Aorta (tissue), 5 donors: ENCODE data around the gene B4GALT3. TPM values are rescaled to one million over a fixed set of nuclear protein-coding genes. Genes with fewer than 3 reads are reported as not detected.

Experiments used
- ATAC-seq: fragments of 200-7000 bp; cut with Tn5 transposase; one replicate; pipeline ENCODE4 v1.9.1; 2022; ENCODE audit warnings: moderate library complexity; ENCODE audit not compliant: low FRiP score
- DNase-seq, 2 donors: peaks; one replicate each; pipeline ENCODE4 v3.0.0-alpha.2; 2020
- H3K27ac ChIP-seq, 2 donors: one replicate each; pipeline ENCODE4 v1.5.1; 2013; ENCODE audit warnings: low read length in 2 of 2, mild to moderate bottlenecking in 2 of 2, moderate library complexity in 2 of 2, control low read depth in 1 of 2, inconsistent platforms in 1 of 2, low read depth in 1 of 2
- H3K27me3 ChIP-seq, 2 donors: one replicate each; pipeline ENCODE4 v1.6.1; 2013; ENCODE audit warnings: control low read depth in 1 of 2, low read length in 1 of 2, mild to moderate bottlenecking in 1 of 2, moderate library complexity in 1 of 2; ENCODE audit not compliant: insufficient read depth in 2 of 2, control insufficient read depth in 1 of 2
- H3K36me3 ChIP-seq, 2 donors: one replicate each; pipeline ENCODE4 v1.6.1; 2013; ENCODE audit warnings: control low read depth in 1 of 2, low read length in 1 of 2, mild to moderate bottlenecking in 1 of 2; ENCODE audit not compliant: insufficient read depth in 2 of 2, control insufficient read depth in 1 of 2
- H3K4me1 ChIP-seq, 2 donors: one replicate each; pipeline ENCODE4 v1.6.1; 2013; ENCODE audit warnings: low read length in 2 of 2, control low read depth in 1 of 2, mild to moderate bottlenecking in 1 of 2, moderate library complexity in 1 of 2; ENCODE audit not compliant: insufficient read depth in 2 of 2, control insufficient read depth in 1 of 2
- H3K4me3 ChIP-seq, 2 donors: one replicate each; pipeline ENCODE4 v1.5.1; 2013; ENCODE audit warnings: low read length in 2 of 2, control low read depth in 1 of 2, mild to moderate bottlenecking in 1 of 2
- H3K9me3 ChIP-seq: one replicate; pipeline ENCODE4 v1.6.1; 2013; ENCODE audit warnings: mild to moderate bottlenecking, low read length; ENCODE audit not compliant: control insufficient read depth
- WGBS, 2 donors: extraction: QIAGEN DNeasy Blood & Tissue Kit; methylation state at CpG; one replicate each; pipeline ENCODE4 v1.1.7; 2013; 5-methylcytosine and 5-hydroxymethylcytosine counted together
- intact Hi-C, 2 donors: fragments of 100-400 bp; cut with DNase I; formaldehyde crosslinking; loops; one replicate each; pipeline versions ENCODE4 v1.14.2 to v1.15.0; 2022
- polyA plus RNA-seq, 2 donors: library from polyadenylated mRNA; stranded (reverse); fragments of 200-250 nt; gene quantifications; one replicate each; pipeline ENCODE4 v1.2.3, GENCODE V29; 2013
- total RNA-seq, 2 donors: library from RNA; stranded (reverse); fragmentation: NEBNext Ultra II Directional; extraction: Animal tissue kit (Norgen Biotek cat#: 25700); gene quantifications; one replicate each; pipeline ENCODE4 v1.2.1, GENCODE V29; 2021
- donor health status: healthy with polysubstance abuse.
- donor health status: Bipolar disorder and iron deficiency.
- donor health status: DM: no; HTN: no; CAD: no.
- donor health status: DM: no; HTN: no; CAD: no.
- donor health status: DM: yes; HTN: yes; CAD: no.

Gene B4GALT3
- total and polyA plus RNA-seq, 4 donors, result 13.9 to 29.8 (median 24.9) TPM

DNA sequence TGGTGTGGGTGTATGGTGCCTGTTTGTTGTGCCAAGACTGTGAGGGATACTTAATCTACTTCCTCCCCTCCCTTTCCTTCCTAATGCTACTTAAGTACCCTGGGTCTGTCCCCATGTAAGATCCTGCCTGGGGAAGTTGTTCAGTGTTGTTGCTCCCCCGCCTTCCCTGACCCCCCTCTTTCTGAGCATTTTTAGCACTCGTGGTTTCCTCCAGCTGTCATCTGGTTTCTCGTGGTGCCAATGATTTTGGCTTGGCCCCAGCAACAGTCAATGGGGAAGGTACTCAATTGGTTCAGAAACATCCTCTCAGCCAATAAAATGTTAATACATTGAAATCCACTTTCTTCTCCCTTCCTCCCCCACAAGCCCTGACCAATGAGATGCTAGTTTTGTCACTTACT is 8.0 kb upstream of the B4GALT3 start:
- Histone ChIP-seq H3K9me3 (no peaks in the 10 kb centered on the region), H3K36me3 (no peaks in the 10 kb centered on the region), H3K27ac (no peak overlapping the region), H3K4me1 (no peaks in the 10 kb centered on the region), H3K27me3 (no peaks in the 10 kb centered on the region), H3K4me3 (no peak overlapping the region)
- intact Hi-C loops, result no loop called here
- peak; percentile 62 to 87 for DNase-seq
- peak; percentile 85 for ATAC-seq
- 10 to 16% methylated on average over 3 of the region's 3 CpGs for WGBS, 2 donors

- no peak for ATAC-seq
- intact Hi-C loops, result no loop called here
- H3K4me1 ChIP-seq, result no peaks in the 10 kb centered on the region
- peak; percentile 27 to 35 for DNase-seq
- no peaks in the 10 kb centered on the region for H3K27me3 ChIP-seq
- H3K27ac ChIP-seq, result no peak overlapping the region
- H3K4me3 ChIP-seq, result no peak overlapping the region
- H3K9me3 ChIP-seq, result no peaks in the 10 kb centered on the region
- 95 to 98% methylated on average over 1 of the region's 1 CpG for WGBS, 2 donors
- no peaks in the 10 kb centered on the region for H3K36me3 ChIP-seq
These were observed 4.9 kb upstream of the B4GALT3 start for GRCh38 chr1:161182214-161182613.

DNA sequence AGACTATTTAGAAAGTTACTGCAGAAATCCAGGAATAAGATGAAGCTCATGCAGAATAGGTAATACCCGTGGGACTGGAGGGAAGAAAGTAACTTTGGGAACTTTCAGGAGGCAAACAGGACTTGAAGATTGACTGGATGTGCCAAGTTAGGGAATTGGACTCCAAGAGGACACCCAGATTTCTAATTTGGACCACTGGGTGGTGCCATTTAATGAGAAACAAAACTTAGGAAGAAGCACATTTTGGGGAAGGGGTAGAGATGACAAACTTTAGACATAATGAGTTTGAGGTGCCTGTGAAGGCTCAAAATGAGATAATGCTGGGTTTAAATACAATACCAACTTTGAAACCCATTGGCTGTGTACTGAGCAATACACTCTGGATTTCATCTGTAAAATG is 3.3 kb upstream of the B4GALT3 start:
- ATAC-seq (no peak), DNase-seq (no peak)
- Histone ChIP-seq H3K27ac (no peak overlapping the region), H3K4me1 (no peaks in the 10 kb centered on the region), H3K36me3 (no peaks in the 10 kb centered on the region), H3K4me3 (no peak overlapping the region), H3K27me3 (no peaks in the 10 kb centered on the region), H3K9me3 (no peaks in the 10 kb centered on the region)
- intact Hi-C loops, result no loop called here
- 74 to 82% methylated on average over 1 of the region's 1 CpG for WGBS, 2 donors

- Histone ChIP-seq H3K4me1 (no peaks in the 10 kb centered on the region), H3K27me3 (no peaks in the 10 kb centered on the region), H3K4me3 (no peak overlapping the region), H3K9me3 (no peaks in the 10 kb centered on the region), H3K27ac (no peak overlapping the region), H3K36me3 (peaks cover 0 to 2% of the 10 kb centered on the region in 2 donors)
- no peak for ATAC-seq
- DNase-seq, result no peak
- intact Hi-C loops, result no loop called here
- WGBS, 2 donors, result 91 to 95% methylated on average over 3 of the region's 3 CpGs
These were observed 2.4 kb upstream of the B4GALT3 start for GRCh38 chr1:161179698-161180097.

DNA sequence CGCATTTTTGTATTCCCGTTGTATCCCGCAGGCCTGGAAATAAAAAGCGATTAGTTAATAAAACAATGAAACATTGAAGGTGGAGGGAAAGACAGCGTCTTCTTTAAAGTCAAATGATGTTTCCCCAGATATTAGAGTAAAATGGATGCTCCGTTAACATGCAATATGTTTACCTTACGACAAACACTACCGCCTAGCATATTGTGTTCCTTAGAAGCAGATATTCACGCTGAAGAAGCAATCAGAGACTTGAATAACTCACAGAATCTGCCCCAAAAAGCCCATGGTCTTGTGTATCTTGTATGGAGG is 583 bp upstream of the B4GALT3 start:
- Histone ChIP-seq H3K27me3 (no peaks in the 10 kb centered on the region), H3K4me3 (peak overlapping the region; percentile 44 to 53), H3K9me3 (no peaks in the 10 kb centered on the region), H3K36me3 (peaks cover 0 to 2% of the 10 kb centered on the region in 2 donors), H3K27ac (peak overlapping the region in 1 of 2 donors; percentile 76), H3K4me1 (no peaks in the 10 kb centered on the region)
- DNase-seq (no peak), ATAC-seq (no peak)
- intact Hi-C loops, result no loop called here
- WGBS, 2 donors, result 41 to 46% methylated on average over 9 of the region's 9 CpGs

- ATAC-seq (peak; percentile 36), DNase-seq (peak; percentile 30 to 41)
- H3K4me1 ChIP-seq, result no peaks in the 10 kb centered on the region
- H3K27ac ChIP-seq, result peak overlapping the region in 1 of 2 donors; percentile 54
- H3K4me3 ChIP-seq, result peak overlapping the region; percentile 44 to 53
- intact Hi-C loops, result no loop called here
- H3K27me3 ChIP-seq, result no peaks in the 10 kb centered on the region
- 16 to 18% methylated on average over 17 of the region's 17 CpGs for WGBS, 2 donors
- H3K9me3 ChIP-seq, result no peaks in the 10 kb centered on the region
- peaks cover 0 to 2% of the 10 kb centered on the region in 2 donors for H3K36me3 ChIP-seq
These were observed 717 bp downstream of the B4GALT3 start for GRCh38 chr1:161176468-161177111.

DNA sequence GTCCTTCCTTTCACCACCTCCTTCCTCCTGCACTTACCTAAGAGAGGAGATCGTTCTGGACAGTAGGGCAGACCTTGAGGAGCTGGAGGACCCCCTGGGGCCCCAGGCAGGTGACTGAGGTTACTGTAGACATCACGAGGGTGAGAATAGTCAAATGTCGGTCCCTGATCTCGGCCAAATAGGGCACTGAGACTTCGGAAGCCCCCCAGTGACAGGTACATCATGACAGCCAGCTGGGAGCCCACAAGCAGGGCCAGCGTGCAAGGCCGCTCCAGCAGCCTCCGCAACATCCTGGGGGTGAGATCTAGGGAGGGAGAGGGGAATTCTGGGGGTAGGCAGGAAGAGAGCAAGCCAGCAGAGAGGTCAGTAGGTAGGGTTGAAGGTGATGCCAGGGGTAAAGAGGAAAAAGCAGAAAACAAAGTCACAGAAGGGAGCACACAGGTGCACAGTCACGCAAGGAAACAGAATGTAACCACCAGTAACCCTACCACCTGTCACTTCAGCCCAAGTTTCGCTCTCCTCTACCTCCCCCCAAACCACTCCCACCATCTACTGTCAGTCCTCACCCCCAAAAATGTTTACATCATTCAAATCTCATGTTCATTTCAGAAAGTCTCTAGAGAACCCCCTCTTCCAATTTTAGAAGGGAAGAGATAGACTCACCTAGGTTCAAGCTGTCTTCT is 1.4 kb downstream of the B4GALT3 start:
- H3K36me3 ChIP-seq, result peaks cover 0 to 4% of the 10 kb centered on the region in 2 donors
- 87 to 89% methylated on average over 10 of the region's 10 CpGs for WGBS, 2 donors
- intact Hi-C loops, result no loop called here
- H3K9me3 ChIP-seq, result no peaks in the 10 kb centered on the region
- no peak for ATAC-seq
- no peak overlapping the region for H3K4me3 ChIP-seq
- H3K27ac ChIP-seq, result no peak overlapping the region
- H3K4me1 ChIP-seq, result no peaks in the 10 kb centered on the region
- no peaks in the 10 kb centered on the region for H3K27me3 ChIP-seq
- DNase-seq, result peak; percentile 40 to 69

GRCh38 chr1:161174911-161175310 is 2.4 kb downstream of the B4GALT3 start:
- Histone ChIP-seq H3K4me3 (no peak overlapping the region), H3K27ac (no peak overlapping the region), H3K4me1 (no peaks in the 10 kb centered on the region), H3K36me3 (peaks cover 0 to 4% of the 10 kb centered on the region in 2 donors), H3K9me3 (no peaks in the 10 kb centered on the region), H3K27me3 (no peaks in the 10 kb centered on the region)
- 93 to 94% methylated on average over 11 of the region's 11 CpGs for WGBS, 2 donors
- intact Hi-C loops, result no loop called here
- DNase-seq, result peak in 1 of 2 donors; percentile 73
- no peak for ATAC-seq

- no peaks in the 10 kb centered on the region for H3K4me1 ChIP-seq
- ATAC-seq (no peak), DNase-seq (peak; percentile 34 to 59)
- intact Hi-C loops, result no loop called here
- 92 to 93% methylated on average over 11 of the region's 11 CpGs for WGBS, 2 donors
- no peak overlapping the region for H3K27ac ChIP-seq
- no peaks in the 10 kb centered on the region for H3K9me3 ChIP-seq
- H3K36me3 ChIP-seq, result peaks cover 0 to 4% of the 10 kb centered on the region in 2 donors
- H3K27me3 ChIP-seq, result no peaks in the 10 kb centered on the region
- no peak overlapping the region for H3K4me3 ChIP-seq
These were observed 3.6 kb downstream of the B4GALT3 start for GRCh38 chr1:161173711-161174110.
